Loucy (cell line): ENCODE results near the gene SORBS1.

Experiments
- H2AFZ ChIP-seq: fragments of 200-600 bp; sonication (generic); 2 replicates; pipeline ENCODE4 v1.6.0; 2016; ENCODE audit warnings: antibody characterized with exemption, mild to moderate bottlenecking, low read length, moderate library complexity
- H3F3A ChIP-seq: fragments of 200-600 bp; 2 replicates; pipeline ENCODE4 v1.6.0; 2016; ENCODE audit warnings: antibody characterized with exemption, low read depth, mild to moderate bottlenecking
- H3K27me3 ChIP-seq: fragments of 200-600 bp; sonication (generic); 2 replicates; pipeline ENCODE4 v1.6.1; 2014; ENCODE audit warnings: low read length, mild to moderate bottlenecking; ENCODE audit not compliant: insufficient read depth, poor library complexity, severe bottlenecking
- H3K36me3 ChIP-seq: fragments of 200-600 bp; sonication (generic); 2 replicates; pipeline ENCODE4 v1.6.1; 2016; ENCODE audit warnings: low read length; ENCODE audit not compliant: insufficient read depth
- H3K4me1 ChIP-seq: fragments of 200-600 bp; sonication (generic); 2 replicates; pipeline ENCODE4 v1.5.1; 2014; ENCODE audit warnings: low read length, mild to moderate bottlenecking; ENCODE audit not compliant: insufficient read depth, poor library complexity, severe bottlenecking
- H3K4me2 ChIP-seq: fragments of 200-600 bp; sonication (generic); 2 replicates; pipeline ENCODE4 v1.6.0; 2014; ENCODE audit warnings: antibody characterized with exemption, low read length, low read depth, mild to moderate bottlenecking; ENCODE audit not compliant: poor library complexity, severe bottlenecking
- H3K4me3 ChIP-seq: fragments of 200-600 bp; sonication (generic); 2 replicates; pipeline ENCODE4 v1.5.1; 2014; ENCODE audit warnings: low read length, mild to moderate bottlenecking, mixed read lengths; ENCODE audit not compliant: poor library complexity, severe bottlenecking
- H3K79me2 ChIP-seq: fragments of 200-600 bp; sonication (generic); 2 replicates; pipeline ENCODE4 v1.6.1; 2014; ENCODE audit warnings: low read length; ENCODE audit not compliant: insufficient read depth
- H3K9ac ChIP-seq: fragments of 200-600 bp; sonication (generic); 2 replicates; pipeline ENCODE4 v1.6.0; 2014; ENCODE audit warnings: mild to moderate bottlenecking, low read depth, low read length, moderate library complexity; ENCODE audit not compliant: poor library complexity, severe bottlenecking
- H3K9me2 ChIP-seq: fragments of 200-600 bp; sonication (generic); replicated peaks from 2 replicates; pipeline ENCODE4 v1.6.1; 2016; ENCODE audit warnings: low read depth, low read length, mixed read lengths
- H3K9me3 ChIP-seq: fragments of 200-600 bp; sonication (generic); 2 replicates; pipeline ENCODE4 v1.6.1; 2014; ENCODE audit warnings: mild to moderate bottlenecking, antibody characterized with exemption, low read length, low read depth; ENCODE audit not compliant: insufficient read depth
- H4K20me1 ChIP-seq: fragments of 200-600 bp; sonication (generic); 2 replicates; pipeline ENCODE4 v1.6.0; 2014; ENCODE audit warnings: antibody characterized with exemption, low read length, mild to moderate bottlenecking; ENCODE audit not compliant: insufficient read depth, poor library complexity, severe bottlenecking
- EZH2phosphoT487 ChIP-seq: fragments of 200-600 bp; IDR thresholded peaks from 2 replicates; pipeline ENCODE4 v1.6.1; 2018; ENCODE audit warnings: antibody characterized with exemption, mild to moderate bottlenecking, moderate library complexity, borderline replicate concordance
- TF ChIP-seq, protein P1 (sequence below): fragments of 200-600 bp; sonication (generic); conservative IDR thresholded peaks from 2 replicates; pipeline ENCODE4 v1.5.1; 2014; ENCODE audit warnings: mild to moderate bottlenecking, antibody characterized with exemption, low read length

The SORBS1 gene

DNA sequence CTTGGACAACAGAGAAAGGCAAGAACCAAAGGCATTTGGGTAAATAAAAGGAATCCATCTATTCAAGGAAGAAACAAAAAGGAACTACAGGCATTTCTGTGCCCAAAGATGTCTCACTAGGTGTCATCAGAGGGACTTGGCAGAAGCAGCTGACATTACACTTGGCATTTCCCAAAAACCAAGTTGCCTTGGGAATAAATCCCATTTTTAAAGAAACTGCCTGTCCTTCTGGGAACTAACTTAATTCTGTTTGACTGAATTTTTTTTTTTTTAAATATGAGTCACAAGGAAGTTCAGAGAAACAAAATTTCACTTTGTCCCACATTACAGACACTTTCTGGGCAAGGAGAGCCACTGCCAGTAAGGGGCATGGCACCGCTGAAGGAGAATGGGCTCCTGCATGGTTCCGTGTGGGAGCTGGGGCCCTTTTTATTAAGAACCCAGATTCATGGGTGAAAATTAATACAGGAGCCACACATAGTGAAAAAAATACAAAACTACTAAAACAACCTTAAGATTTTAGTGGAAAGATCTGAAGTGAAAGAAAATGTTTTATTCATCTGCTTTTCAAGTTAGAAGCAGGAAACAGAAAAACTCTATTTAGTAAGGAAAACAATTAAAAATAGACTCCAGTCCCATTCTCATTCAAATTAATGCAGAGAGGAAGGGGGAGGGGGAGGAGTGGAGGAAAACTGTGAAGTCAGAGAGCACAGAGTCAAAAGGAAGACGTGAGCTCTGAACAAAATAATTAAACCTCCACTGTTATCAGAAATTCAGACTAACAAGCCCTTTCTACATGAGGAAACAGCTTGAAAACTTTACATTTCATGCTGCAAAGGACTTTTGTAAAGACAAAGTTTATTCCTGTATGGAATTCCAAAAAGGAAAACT, 151.9 kb downstream of the SORBS1 start:
- no peaks in the 10 kb centered on the region for H4K20me1 ChIP-seq
- no peak overlapping the region for H3K4me3 ChIP-seq
- no peak overlapping the region for H2AFZ ChIP-seq
- no peaks in the 10 kb centered on the region for H3K79me2 ChIP-seq
- H3K27me3 ChIP-seq, result no peaks in the 10 kb centered on the region
- peaks cover 19% of the 10 kb centered on the region for H3K4me1 ChIP-seq
- TF ChIP-seq EZH2phosphoT487, result no peak
- TF ChIP-seq, protein P1, sequence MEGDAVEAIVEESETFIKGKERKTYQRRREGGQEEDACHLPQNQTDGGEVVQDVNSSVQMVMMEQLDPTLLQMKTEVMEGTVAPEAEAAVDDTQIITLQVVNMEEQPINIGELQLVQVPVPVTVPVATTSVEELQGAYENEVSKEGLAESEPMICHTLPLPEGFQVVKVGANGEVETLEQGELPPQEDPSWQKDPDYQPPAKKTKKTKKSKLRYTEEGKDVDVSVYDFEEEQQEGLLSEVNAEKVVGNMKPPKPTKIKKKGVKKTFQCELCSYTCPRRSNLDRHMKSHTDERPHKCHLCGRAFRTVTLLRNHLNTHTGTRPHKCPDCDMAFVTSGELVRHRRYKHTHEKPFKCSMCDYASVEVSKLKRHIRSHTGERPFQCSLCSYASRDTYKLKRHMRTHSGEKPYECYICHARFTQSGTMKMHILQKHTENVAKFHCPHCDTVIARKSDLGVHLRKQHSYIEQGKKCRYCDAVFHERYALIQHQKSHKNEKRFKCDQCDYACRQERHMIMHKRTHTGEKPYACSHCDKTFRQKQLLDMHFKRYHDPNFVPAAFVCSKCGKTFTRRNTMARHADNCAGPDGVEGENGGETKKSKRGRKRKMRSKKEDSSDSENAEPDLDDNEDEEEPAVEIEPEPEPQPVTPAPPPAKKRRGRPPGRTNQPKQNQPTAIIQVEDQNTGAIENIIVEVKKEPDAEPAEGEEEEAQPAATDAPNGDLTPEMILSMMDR, result no peak
- no peak overlapping the region for H3K9ac ChIP-seq
- no peaks in the 10 kb centered on the region for H3F3A ChIP-seq
- no peaks in the 10 kb centered on the region for H3K9me3 ChIP-seq
- H3K9me2 ChIP-seq, result no peaks in the 10 kb centered on the region
- H3K4me2 ChIP-seq, result no peak overlapping the region
- no peaks in the 10 kb centered on the region for H3K36me3 ChIP-seq

DNA sequence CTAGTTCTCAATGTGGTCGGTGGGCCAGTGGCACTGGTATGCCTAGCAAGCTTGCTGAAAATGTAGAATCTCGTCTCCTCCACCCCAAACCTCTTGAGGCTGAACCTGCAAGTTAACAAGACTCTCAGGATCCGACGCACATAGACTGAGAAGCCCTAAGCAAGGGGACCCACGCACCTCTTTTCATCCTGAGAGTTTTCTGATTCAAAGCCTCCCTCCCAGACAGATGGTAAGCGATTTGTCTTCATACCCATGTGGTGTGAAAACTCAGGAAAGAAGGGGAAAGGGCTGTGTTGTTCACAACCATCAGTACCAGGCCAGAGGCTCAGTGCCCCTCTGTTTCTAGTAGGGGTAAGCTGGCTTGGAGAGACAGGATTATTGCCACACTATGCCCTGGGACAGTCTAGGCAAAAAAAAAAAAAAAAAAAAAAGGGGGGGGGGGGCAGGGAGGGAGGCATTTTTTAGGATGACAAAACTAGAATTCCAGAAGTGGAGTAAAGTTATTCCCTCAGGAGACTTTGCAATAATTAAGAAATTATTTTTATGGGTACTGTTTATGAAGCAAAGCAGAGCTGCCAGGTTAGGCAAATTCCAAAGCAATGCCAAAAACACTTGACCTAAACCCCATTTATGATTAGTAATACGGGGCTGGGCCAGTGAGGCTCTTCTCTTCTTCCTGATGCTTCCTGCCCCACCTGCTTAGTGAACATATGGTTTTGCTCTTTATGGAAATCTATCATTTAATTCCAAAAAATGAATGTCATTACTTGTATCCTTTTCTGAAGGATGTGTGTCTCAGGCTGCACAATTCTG, 152.8 kb downstream of the SORBS1 start:
- Histone ChIP-seq H3K36me3 (no peaks in the 10 kb centered on the region), H3F3A (no peaks in the 10 kb centered on the region), H3K27me3 (no peaks in the 10 kb centered on the region), H3K9me2 (no peaks in the 10 kb centered on the region), H3K9ac (no peak overlapping the region), H3K9me3 (no peaks in the 10 kb centered on the region), H2AFZ (no peak overlapping the region), H4K20me1 (no peaks in the 10 kb centered on the region), H3K4me1 (peaks cover 15% of the 10 kb centered on the region), H3K4me3 (no peak overlapping the region), H3K79me2 (no peaks in the 10 kb centered on the region), H3K4me2 (no peak overlapping the region)
- no peak for TF ChIP-seq EZH2phosphoT487
- TF ChIP-seq, protein P1, result no peak

DNA sequence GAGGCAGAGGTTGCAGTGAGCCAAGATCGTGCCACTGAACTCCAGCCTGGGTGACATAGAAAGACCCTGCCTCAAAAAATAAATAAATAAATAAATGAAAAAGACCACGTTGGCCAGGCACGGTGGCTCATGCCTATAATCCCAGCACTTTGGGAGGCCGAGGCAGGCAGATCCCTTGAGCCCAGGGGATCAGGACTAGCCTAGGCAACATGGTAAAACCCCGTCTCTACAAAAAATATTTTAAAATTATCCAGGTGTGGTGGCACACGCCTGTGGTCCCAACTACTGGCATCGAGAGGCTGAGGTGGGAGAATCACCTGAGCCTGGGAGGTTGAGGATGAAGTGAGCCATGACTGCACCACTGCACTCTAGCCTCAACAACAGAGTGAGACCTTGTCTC, 153.6 kb downstream of the SORBS1 start:
- TF ChIP-seq, protein P1, result no peak
- no peak for TF ChIP-seq EZH2phosphoT487
- Histone ChIP-seq H4K20me1 (no peaks in the 10 kb centered on the region), H3K79me2 (no peaks in the 10 kb centered on the region), H3K9ac (no peak overlapping the region), H3K9me2 (no peaks in the 10 kb centered on the region), H3K9me3 (no peaks in the 10 kb centered on the region), H3K4me2 (no peak overlapping the region), H2AFZ (no peak overlapping the region), H3K4me1 (peaks cover 7% of the 10 kb centered on the region), H3F3A (no peaks in the 10 kb centered on the region), H3K4me3 (no peak overlapping the region), H3K36me3 (no peaks in the 10 kb centered on the region), H3K27me3 (no peaks in the 10 kb centered on the region)
